ENCODE data around the gene CNKSR3.

CNKSR3 gene

DNA sequence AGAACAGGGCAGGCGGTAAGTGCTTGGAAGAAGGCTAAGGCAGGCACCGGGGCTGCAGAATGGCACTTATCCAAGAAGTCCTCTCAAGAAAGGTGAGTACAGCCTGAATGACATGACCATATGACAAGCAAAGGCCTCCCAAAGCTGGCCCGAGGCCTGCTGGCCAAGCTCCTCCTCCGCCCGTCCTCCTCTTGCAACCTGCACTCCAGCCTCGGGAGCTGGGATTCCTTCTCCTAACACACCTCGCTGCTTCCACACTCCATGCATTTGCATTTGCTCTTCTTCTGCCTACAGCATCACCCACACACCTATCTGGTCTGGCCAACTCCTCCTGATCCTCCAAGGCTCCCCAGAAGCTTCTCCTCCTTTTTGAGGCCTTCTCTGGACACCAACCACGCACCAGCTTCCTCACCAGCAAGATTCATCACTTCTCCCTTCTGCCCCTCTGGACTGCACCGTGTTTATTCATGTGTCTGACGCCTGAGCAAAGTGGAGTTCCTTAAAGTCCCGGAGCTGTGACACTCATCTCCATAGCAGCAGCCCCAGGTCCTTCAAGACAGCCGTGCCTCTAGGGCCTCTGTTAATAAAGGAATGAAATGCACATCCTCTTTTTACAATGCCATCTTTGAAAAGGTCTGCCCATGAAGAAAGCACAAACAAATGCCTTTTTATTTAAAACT lies 32.3 kb downstream of the CNKSR3 start:
- no peak for DNase-seq

DNA sequence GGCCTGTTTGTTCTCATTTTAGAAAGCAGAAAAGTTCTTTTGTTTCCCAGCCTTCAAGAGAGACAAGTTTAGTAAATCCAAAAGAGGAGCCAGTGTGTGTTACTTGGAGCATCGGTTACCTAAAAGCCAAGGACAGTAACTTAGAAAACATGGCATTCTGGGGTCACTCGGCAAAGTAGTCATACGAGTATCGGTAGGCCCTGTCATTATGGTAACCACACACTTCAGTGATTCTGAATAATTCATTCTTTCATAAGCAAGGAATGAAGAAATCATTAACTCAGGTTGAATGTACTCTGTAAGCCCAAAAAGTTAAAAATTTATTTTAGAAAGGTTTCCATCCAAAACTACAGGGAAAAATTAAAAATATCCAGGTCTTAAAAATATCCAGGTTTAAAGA lies 34.0 kb downstream of the CNKSR3 start:
- DNase-seq: no peak

DNA sequence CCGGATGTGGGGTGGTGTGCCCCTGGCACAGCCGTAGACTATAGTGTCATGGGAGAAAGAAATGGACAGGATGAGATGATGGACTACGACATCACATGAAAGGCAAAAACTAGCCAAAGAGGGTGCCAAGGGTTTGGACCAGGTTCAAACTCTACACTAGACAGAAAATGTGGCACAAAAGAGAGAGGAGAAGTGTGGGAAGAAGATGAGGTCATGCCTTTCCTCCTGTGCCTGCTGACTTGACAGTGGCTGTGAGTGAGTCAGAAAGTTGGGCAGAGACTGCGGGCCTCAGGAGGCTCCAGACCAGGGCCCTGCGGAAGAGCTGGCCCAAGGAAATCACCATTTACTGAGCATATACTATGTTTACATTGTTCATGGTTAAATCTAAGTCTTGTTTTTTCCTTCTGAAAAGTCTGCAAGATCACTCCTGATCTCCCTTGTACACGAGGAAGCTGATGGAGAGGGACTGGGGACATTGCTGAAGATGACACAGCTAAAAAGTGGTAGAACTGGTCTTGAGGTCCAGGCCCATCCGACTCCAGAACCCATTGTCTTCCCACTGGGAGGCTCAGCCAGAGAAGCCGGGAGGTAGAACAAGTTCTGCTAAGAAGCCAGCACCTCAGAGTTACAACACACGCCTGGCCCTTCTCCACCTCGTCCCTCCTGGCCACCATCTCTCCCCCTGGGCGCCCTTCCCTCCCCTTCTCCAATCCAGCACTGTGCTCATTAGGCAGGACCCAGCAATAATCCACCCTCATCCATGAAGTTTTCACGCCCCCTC lies 35.6 kb downstream of the CNKSR3 start:
- no peak for DNase-seq

DNA sequence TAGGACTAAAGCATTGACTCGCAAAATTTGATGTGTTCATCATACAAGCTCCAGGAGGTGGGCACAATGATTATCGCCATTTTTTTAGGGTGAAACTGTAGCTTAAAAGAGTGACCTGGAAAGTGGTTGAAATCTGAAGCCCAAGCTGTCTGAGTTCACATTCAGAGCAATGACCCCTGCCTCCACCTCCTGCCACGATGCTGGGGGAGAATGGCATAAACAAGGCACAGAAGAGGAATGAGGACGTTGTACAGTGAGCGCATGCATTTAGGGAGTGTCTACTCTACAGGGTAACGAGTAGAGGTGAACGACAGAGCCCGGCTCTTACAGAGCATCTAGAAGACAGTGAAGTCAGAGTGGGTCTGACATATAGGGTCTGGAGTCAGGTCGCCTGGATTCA lies 37.2 kb downstream of the CNKSR3 start:
- DNase-seq: no peak

DNA sequence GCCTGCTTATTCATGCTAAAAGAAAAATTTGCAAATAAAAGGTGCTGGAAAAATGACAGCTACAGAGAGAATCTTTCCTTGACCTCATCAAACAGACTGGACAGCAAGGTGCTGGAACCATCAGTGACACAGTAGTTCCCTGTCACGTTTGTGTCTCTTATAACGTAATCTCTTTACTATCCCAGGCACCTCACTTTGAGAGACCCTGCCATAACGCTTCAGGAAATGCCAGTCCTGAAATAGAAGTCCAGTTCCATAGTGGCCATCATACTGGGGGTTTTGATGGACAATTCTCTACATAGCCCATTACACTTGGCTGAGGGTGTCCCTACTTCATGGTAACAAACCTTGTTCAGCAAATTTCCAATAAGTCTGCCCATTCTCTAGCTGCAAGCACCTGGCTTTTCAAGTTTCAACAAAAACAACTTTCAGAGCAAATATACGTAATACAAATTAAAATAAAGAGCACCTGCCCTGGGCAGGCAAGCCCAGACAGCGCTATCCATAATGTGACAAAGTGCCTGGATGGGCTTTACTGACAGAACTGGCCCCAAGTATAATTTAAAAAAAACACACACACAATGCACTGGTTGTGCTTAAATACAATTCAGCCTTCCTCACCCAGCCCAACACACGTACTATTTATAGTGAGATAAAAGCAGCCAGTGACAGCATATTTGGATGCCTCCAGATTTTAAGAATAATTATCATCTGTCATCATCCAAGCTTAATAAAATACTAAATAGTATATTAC lies 38.7 kb downstream of the CNKSR3 start:
- no peak for DNase-seq

DNA sequence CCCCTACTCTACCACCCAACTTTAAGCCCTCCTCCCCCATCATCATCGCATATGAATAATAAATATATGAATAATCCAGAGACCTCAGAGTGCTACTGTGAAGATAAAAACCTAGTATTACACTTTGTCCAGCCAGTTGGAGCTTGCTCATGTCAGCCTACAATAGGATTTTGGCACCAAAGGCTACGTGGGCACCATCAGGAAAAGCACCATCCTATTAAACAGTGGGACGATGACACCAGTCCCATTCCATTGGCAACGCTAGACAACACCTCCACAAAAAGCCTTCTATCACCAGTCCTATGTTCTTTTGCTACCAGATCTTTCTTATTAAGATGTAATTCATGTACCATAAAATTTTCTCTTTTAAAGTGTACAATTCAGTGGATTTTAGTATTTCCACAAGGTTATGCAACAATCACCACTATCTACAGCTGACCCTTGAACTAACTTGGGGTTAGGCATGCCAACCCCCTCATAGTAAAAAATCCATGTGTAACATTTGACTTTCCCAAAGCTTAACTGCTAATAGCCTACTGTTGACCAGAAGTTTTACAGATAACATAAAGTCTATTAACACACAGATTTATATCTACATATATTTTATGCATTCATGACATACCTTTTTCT lies 41.1 kb downstream of the CNKSR3 start:
- DNase-seq: no peak

DNA sequence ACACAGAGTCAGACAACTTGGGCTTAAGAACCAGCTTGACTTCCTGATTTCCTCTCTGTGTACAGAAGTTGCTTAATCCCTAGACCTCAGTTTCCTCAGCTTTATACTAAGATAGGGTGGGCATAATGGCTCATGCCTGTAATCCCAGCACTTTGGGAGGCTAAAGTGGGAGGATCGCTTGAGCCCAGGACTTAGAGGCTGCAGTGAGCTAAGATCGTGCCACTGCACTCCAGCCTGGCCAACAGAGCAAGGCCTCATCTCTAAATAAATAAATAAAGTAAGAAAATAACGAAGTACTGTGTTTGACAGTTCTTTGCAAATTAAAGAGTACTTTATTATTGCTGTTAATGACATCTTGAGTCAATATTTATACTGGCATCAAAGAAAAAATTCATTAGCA lies 41.7 kb downstream of the CNKSR3 start:
- no peak for DNase-seq

DNA sequence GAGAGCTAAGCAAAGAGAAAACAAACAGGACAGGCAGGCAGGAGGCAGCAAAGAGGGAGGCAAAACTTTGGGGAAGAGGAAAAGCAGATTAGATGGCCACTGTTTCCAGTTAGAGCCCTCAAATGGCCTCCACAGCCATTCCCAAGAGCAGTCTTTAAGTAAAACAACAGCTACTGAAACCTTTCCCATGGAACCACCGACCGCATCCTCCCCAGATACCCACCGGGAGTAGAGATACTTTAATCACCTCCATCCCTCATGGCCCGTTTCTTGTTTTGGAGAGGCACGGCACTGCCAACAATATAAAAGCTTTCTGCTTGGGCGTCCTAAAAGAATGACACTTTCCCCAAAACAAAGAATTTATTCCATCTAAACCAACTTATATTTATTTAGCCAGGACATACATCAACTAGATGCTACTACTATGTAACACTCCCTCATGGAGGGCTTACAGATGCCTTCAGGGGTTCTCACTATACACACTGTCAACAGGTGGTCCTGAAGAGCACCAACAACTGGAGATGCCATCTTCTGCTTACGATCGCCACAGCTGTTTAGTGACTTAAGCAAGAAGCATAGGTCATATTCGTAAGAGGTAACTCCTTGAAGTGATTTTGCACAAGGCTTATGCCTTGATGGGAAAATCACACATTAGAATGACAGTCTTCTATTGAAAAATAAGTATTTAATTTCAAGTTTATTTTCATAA lies 43.4 kb downstream of the CNKSR3 start:
- no peak for DNase-seq

DNA sequence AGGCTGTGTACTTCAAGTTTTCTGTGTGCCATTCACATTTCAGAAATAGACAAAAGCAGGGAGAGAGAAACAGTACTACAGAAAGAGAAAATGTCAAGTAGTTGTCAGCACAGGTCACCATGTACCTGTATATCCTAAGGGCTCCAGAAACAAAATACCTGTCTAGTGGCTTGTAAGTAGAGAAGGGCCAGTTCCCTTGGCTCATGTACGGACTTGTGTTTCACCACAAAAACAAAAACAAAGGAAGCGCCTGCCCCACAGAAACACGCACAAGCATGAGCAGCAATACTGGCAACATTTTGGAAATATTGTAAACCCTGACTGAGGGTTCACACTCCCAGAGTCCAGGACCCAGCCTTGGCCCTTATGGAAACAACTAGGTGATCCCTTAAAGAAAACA lies 44.3 kb downstream of the CNKSR3 start:
- DNase-seq: no peak

DNA sequence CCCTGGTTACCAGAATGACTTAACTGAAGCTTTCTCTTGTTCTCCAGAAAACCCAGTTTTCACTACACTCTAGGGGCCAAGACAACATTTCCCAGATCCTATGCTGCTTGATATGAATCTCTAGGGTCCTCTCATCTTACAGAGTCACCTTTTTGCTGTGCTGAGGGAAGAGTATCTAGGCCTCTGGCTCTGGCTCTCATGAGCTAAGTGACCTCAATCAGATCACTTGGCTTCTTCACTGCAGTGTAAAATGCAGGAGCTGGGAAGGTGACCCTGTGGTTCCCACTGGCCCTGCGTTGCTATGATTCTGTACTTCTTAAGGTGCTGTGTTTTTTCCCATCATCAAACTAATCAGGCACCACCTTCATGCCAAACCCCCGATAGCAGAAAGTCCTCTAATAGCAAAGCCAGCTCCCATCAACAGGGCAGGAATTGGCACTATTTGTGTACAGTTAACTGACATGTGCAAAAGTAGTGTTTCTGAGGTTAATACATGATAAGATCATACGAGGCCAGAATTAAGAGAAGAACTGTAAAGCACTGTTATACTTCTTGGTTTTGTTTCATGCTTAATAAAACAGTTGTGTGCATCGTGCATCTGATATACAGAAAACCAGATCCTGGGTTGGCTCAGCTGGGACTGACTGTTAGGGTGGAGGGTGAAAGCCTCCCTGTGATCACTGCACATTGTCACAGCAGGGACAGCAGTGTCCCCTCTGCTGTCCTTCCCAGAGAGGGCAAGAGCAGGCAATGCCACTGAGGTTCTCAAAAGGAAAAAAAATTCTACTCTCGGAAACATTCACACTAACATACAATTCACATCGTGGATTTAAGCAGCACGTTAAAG lies 46.7 kb downstream of the CNKSR3 start:
- no peak for DNase-seq

DNA sequence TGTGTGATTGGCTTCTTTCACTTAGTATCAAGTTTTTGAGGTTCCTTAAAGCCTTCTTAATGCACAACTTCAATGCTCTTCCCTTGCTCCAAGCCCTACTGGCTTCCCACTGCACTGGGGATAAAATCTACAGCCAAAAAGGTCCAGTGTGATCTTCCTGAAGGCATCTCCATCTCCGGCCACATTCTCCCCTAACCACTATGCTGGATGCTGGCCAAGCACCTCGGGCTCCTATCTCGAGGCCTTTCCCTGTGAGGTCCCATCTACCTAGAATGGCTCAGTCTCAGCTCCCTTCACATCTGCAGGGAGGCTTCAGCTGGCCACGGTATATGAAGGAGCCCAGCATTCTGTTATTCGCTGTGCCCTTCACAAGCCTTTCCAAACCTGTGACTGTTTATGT lies 48.1 kb downstream of the CNKSR3 start:
- no peak for DNase-seq

DNA sequence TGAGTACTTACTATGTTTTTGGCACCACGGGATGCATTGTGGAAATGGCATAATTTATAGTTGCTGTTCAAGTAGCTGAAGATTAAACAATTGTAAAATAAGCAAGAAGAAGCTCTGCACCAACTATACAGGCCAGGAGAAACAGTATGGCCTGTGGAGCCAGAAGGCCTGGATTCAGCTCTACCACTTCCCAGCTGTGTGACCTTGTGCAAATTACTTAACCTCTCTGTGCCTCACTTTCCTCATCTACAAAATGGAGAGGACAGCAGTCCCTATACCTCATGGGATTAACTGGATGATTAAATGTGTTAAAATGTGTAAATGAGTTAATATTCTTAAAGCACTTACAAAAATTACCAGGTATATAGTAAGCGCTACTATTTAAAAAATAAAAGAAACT lies 49.1 kb downstream of the CNKSR3 start:
- DNase-seq: no peak

DNA sequence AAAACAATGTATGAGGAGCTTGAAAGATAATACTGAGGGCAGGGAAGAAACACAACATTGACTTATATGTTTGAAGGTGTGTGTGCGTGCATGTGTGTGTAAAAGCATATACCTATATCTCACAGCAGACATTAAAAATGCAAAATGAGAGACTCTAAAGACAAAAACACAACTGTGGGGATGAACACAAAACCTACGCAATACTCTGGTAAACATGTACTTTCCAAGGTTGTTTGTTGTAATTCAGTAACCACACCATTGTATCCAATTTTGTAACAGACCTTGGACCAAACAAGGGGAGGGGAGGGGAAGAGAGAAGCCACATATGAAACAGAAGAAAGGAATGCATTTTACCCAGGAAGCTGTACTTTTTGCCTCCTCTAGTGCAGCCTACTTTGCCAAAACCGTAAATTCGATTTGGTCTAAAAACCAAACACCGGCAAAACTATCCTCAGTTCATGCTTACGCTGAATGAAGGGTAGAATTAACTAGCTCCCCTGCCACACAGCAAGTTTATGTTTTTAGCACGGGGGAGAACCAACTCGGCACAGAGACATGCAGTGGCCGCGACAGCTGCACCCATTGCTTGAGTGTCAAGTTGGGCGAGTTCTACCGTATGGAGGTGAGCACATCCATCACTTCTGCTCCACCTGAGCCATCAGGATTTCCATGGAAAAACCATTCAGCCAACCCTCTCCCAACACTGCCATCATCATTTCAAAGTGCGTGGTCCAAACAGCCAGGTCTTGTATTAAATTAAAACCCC lies 50.0 kb downstream of the CNKSR3 start:
- no peak for DNase-seq

DNA sequence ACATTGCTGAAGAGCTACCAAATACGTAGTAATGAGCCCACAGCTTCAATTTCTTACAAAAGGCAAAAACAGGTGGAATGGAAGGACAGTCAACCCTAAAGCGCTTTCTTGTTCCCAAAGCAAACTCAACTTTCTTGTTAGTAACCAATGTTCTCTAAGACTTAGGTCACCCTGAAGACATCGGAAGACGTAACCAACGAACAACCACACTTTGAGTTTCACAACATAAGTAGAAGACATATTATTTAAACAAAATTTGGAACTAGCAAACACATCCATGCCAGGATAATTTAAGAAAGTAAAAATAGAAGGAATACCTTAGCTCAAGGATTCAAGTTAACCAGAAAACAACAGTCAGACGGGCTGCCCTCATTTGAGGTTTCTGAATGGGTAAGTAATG lies 51.0 kb downstream of the CNKSR3 start:
- DNase-seq: no peak

DNA sequence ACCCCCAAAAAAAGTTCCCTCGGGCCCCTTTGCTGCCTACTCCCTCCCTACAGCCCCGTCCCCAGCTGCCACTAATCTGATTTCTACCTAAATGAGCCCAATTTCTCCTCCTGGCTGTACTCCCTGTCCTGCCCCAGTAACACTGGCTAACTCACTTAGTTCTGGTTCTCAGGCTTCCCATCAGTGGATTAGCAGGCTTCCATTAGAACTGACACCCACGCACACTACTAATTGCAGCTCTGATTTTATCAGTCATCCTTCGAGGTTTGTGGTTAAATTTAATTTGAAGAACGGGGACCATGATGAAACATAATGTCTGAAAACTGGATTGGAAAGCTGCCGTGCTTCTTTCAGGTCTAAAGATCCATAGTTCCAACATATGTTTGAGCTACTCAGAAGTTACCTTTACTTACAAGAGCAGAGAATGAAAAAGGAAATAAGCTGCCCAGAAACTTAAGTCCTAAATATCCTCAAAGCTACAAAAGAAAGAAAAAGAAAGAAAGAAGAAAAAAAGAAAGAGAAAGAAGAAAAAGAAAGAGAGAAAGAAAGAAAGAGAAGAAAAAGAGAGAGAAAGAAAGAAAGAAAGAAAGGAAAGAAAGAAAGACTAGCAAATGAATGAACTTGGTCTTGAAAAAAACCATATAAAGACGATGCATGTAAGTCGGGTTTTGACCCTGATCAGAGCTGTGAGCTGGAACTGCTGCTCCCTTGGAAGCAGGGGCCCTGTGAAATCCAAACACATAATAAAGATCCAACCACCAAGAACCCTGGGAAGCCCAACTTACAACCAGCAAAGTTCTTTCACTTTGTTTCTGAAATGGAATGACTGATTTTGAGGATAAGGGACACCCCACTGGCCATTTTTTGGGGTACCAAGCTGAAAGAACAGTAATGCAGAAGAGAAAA lies 51.7 kb downstream of the CNKSR3 start:
- DNase-seq: no peak

DNA sequence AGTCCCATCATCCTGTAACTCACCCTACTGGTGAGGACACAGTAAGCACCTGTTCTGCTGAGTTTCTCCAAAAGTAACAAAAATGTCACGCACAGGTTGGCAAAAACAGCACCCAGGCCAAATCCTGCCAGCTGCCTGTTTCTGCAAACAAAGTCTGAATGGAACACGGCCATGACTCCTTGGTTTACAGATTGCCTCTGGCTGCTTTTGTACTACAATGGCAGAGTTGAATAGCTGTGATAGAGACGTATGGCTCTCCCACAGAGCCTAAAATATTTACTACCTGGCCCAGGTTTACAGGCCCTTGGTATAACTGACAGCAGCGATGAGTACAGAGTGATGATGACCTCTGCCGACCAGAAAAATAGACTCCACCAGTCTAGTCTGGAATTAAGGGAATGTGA lies 52.6 kb downstream of the CNKSR3 start:
- DNase-seq: no peak

DNA sequence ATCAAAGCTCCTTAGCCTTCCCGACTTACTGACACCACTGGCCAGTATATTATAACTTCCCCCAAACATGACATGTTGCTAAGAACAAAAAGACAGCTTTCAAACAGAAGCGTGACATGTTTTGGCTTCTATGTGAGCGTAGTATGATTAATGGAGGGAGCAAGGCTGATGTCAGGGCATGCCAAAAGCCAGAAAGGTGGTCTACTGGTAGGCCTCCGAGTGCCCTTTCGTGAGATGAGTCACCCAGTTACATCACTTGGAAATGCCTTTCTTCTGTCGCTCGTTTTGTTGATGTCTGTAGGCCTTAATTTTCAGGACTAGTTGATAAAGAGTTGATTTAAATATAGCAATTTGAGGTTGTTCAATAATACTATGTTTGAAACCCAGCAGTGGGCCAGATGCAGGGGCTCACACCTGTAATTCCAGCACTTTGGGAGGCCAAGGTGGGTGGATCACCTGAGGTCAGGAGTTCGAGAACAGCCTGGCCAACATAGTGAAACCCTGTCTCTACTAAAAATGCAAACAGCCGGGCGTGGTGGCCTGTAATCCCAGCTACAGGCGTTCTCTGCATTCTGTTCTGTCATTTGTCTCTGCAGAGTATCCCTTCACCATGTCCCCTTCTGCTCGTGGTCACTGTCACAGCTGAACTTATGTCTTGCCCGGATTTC lies 53.3 kb downstream of the CNKSR3 start:
- DNase-seq: no peak

DNA sequence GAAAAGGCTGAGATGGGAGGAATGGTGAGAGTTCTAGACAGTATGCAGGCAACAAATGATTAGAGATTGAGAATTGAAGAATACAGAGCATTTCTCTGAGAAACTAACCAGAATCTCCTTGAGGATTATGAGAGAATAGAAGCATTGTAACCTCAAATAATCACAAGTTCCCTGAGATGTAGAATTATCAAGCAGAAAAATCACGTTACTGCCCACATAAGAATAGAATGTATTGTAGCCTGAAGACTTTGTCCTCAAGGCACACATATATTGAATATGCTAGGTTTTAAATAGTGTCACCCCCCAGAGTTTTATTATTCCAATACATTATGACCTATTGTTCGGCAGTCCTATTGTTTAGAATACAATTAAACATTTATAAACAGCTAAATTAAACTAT lies 57.2 kb downstream of the CNKSR3 start:
- no peak for DNase-seq

DNA sequence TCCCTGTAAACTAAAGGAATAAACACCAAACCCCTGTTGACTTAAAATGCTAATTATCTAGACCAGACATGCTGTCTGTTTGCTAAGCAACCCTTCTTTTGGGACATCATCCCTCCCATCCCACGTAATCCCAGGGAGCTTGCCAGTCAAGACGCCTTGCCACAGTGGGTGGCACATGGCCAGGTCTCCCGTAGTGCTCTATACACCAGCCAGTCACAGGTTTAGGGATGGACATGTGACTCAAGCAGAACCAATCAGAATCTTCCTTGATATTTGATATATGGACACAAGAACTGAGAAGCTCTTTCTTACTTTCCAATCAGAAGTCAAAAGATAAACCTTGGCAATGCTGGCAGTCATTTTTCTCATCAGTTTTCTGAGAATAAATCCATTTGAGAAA lies 60.0 kb downstream of the CNKSR3 start:
- no peak for DNase-seq
